EL (cell line): ENCODE results near the gene ITK.
A peak's percentile ranks its signal among the peaks of the same experiment; 100 is the strongest.

Experiments
- DNase-seq: peaks from one replicate; pipeline ENCODE4 v3.0.0-alpha.2; 2016

The ITK gene

DNA sequence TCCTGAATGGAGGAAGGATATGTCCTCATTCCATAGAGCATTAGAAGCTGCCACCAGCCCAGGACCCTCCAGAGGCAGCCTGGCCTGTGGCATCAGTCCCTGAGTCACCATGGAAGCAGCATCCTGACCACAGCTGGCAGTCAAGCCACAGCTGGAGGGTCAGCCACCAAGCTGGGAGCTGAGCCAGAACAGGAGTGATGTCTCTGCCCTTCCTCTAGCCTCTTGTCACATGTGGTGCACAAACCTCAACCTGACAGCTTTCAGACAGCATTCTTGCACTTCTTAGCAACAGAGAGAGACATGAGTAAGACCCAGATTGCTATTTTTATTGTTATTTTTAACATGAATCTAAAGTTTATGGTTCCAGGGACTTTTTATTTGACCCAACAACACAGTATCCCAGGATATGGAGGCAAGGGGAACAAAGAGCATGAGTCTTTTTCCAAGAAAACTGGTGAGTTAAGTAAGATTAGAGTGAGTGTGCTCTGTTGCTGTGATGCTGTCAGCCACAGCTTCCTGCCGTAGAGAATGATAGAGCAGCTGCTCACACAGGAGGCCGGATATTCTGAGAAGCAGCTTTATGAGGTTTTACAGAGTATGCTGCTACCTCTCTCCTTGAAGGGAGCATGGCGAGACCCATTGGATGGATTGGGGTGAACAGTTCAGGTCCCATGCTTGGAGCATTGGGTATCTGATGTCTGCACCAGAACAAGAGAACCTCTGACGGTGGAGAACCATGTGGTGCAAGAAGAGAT, 72.2 kb downstream of the ITK start:
- peak; percentile 11 for DNase-seq

DNA sequence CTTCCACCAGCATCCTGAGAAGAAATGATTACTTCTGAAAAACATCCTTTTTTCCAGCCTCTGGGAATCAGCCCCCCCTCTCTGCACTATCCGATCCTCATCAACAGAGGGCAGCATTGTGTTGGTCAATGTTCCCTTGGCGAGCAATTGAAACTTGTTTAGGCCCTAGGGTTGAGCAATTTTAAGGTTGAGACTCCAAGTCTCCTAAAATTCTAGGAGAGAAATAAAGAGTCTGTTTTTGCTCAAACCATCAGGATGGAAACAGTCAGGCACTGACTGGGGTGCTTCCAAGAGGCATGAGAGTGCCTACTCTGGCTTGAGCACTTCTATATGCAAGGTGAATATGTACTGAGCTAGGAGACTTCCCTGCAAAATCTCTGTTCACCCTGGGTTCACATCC, 72.9 kb downstream of the ITK start:
- DNase-seq, result peak; percentile 54

DNA sequence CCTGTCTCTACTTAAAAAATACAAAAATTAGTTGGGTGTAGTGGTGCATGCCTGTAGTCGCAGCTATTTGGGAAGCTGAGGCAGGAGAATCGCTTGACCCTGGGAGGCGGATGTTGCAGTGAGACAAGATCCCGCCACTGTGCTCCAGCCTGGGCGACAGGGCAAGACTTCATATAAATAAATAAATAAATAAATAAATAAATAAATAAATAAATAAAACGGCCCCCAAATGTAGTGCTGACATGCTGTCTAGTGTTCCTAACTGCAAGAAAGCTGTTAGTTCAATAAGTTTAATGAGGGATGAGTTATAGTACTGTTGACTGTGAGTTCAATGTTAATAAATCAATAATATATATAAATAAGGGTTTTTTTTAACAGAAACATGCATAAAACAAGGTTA, 77.8 kb downstream of the ITK start:
- no peak for DNase-seq

DNA sequence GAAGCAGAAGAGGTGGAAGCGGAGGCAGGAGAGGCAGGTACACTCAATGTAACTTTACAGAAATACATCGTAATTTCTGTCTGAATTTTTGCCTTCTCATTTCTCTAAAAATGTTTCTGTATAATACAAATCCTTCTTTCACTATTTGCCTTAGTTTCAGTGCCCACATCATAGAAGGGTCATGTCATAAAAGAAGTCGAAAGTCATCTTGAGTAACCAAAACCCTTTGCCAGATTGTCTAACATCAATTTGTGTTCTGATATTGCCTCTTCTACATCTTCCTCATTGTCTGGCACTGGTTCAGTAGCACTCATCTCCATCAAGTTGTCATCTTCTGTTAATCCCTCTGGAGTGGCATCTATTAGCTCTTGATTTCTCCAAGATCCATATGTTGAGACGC, 79.1 kb downstream of the ITK start:
- no peak for DNase-seq

DNA sequence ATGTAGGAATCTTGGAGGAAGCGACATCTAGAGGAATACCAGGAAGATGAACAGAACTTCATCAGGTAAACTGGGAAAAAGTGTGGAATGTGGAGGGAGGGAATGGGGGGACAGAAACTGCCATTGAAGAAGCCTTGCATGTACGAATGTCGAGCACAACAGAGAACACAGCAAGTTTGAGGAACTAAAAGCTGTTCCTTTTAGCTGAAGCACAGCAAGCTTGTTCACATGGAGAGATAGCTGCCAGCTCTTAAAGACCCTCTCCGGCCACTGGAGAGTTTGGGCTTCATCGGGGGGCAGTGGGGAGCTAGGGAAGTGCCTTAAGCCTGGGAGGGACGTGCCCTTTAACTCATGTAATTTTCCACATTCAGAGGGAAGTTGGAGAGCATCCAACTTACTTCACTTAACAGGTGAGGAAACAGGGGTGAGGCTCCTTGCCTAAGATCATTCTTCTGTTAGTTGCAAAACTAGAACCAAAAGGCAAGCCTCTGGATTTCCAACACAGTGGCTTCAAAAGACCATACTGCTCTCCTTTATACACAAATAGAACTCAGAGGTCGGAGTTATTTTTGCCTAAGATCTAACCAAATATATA, 83.0 kb downstream of the ITK start:
- DNase-seq, result no peak

DNA sequence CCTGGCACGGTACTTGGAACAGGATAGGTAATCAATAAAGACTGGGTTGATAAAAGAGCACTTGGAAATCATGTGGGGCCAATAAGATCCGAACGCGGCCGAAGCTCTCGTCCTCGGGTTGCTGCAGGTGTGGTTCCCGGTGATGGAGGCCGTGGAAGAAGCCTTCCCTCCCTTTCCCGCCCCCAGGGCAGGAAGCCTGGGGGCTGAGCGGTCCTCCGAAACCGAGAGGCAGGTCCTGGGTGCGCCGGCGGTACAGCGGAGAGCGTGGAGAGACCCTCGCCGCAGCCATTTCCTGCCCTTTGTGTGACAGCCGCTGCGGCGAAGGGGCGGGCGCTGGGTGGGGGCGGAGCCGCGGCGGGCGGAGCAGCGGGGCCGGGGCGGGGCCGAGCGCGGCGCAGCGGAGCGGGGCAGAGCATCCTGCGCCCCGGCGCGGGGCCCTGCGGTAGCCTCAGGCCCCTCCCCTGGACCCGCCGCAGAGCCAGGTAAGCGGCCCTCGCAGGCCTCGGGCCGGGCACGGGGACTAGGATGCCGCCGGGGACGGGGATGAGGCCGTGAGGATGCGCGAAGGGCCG, 85.2 kb downstream of the ITK start, which contains the start of gene CYFIP2:
Gene CYFIP2, plus strand, starts transcription at position 410 of the 572 bp plus-strand sequence. CDS start 19,239 bp downstream, outside the sequence.
- peak; percentile 50 for DNase-seq

DNA sequence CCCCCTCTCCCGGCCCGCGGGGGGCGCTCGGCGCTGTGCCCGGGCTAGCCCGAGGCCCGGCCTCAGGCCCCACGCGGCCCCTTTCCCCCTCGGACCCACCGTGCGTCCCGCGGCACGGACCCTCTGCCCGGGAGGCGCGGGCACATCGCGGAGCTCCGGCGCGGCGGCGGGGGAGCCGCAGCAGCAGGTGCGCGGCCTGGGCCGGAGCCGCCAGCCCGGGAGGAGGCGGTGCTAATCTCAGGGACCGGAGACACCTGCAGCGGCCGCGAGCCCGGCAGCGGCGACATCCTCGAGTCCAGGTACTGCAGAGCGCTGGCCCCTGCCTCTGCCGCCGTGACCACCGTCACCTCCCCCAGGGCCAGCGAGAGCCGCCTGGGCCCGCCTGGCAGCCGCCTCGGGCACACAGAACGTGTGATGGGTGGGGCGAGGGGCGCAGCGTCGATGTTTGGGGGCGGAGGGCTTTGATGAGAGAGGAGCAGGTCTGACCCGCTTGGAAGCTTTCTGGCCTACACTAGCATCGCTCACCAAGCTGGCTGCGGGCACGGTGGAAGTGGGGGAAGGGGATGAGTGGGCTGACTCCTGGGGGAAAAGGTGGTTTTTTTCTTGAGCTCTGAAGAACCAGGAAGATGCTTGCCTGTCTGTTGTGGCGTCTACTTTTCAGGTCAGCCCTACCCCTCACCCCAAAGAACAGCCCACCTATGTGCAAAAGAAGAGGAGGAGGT, 85.8 kb downstream of the ITK start:
- no peak for DNase-seq

DNA sequence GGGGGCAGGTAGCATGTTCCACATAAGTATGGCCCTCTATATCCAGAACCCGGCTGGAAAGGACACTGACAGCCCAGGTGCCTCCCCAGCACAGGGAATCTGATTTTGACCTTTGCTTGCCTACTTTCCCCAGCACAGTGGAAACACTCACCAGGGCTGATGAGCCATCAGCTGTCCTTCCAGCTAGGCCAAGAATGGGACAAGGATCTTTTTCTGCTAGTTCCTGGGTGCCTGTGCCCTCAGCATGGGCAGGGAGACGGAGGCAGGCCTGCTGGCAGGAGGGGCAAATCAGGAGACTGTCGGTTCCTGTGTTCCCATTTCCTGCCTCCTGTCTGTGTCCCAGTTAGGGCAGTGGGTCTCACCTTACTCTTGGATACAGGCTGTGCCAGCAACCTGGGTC, 86.4 kb downstream of the ITK start:
- DNase-seq, result no peak

DNA sequence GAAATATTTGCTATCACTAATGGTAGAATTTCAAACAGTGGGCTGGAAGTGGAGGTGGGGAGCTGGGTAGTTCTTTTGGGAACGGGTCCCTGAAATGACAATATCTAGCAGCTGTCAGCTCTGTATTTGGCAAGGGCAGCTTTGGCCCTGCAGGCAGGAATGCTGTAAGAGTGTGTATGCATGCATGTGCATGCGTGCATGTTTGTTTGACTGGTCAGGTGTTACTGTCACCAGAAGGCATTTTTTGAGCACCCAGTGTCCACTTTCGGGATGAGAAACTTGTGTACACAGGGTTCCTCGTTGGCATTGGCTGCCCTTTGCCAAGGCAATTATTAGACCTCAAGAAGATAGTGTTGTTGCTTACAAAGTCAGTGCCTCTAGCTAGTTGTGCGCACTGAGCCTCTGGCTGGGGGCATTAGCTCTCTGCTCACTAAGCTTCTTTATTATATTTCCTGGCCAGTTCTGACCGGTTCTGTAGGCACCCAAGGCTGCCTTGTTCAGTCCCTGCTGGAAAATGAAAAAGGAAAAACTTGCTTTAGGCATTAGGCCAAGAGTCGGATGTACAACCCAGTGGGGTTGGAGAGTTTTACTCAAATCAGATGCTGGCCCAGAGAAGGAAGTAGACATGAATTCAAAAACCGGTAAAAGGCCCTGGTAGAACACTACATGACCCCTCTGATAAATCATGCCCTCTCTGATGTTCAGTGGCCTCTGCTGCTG, 87.3 kb downstream of the ITK start:
- no peak for DNase-seq

DNA sequence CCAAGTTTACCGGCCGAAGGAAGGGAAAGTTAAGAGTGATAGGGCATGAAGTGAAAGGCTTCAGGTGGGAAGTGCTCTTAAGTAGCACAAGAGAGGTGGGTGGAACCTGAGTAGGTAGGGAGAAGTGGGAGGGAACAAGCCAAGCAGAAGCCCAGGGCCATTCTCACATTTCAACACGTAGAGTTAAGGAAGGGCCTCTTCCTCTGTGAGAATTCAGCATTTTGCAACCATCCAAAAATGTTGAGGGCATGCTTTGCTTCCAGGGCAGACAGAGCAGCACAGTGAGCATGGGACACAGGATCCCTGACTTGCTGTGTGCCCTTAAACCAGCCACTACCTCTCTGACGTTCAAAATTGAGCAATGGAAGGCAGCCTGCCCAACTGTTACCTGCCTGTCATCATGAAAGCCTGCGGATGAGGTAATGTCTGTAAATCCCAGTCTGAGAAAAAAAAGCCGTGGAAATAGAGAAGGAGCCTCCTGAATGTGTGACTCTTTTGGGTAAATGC, 88.6 kb downstream of the ITK start:
- no peak for DNase-seq

DNA sequence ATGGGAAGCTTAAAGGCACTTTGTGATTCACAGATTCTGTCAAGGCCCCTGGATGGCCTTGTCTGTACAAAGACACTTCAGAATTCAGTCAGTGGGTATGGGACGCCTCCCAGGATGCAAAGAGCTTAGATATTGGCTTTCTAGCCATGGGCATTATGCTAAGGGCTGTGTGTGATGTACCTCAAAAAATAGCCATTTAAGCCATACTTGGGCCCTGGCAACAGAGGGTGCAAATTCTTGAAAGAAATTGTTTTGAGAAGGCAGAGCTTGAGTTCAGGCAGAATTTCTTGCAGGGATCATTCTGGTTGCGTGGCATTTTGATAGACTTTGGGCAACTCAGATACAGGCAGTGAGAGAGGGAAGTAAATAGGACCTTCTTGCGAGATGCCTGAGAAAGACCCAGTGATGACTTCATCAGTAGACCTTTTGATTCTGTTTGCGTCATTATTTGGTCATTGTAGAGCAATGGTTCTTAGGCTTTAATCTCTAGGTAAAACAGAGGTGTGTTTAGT, 89.2 kb downstream of the ITK start:
- no peak for DNase-seq

DNA sequence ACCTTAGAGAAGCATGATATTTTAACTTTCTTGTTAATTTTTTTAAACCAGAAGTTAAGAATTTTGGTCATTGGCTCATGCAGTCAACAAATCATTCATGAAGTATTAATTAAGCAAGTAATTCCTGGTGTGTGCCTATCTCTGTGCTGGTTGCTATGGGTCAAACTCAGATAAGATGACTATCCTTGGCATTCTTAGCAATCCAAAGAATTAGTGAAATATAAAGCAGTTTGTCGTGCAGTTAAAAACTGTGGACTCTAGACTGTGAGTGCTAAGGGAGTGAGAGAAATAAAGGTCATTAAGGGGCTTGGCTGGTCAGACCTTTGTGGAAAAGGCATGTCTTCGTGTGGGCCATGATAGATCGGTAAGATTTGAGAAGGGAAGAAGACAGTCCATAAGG, 90.1 kb downstream of the ITK start:
- no peak for DNase-seq

DNA sequence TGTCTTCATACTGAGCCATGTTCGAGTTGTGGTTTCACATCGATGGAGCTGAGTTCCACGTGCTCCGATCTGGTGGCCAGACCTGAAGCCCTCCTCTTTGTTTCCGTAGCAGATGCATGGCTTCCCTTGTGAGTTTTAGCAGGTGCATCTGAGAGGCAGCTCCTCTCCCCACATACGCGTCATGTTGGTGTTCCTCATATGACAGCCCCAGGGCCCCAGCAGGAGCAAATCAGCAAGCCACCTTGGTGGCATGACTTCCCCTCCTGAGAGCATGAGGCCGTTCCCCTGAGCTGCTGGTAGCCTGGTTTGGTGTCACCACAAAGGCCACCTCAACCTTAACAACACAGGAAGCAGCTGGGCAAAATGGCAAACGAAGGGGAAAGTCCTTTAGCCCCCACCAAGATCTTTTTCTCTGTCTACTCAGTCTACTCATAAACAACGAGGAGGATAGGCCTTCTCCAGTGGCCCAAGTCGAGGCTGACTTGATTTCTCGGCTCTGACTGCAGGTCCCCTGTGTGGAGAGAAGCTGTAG, 91.2 kb downstream of the ITK start:
- DNase-seq, result no peak

DNA sequence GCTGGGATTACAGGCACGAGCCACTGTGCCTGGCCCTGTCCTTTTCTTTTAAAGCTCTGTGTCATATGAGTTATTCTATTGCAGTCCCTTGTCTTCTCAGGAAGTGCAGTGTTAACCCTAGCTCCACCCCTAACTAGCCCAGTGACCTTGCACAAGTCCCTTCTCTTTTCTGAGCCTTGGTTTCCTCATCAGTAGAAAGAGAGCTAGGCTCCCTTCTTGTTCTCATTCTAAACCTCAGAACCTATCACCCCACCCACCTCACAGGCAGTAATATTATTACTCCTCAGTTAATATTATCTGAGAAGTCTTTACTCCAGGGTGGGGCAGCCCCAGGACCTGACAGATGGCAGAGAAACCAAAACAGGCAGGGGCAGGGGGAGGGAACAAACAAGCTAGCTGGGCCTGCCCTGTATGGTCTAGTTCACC, 92.5 kb downstream of the ITK start:
- no peak for DNase-seq

DNA sequence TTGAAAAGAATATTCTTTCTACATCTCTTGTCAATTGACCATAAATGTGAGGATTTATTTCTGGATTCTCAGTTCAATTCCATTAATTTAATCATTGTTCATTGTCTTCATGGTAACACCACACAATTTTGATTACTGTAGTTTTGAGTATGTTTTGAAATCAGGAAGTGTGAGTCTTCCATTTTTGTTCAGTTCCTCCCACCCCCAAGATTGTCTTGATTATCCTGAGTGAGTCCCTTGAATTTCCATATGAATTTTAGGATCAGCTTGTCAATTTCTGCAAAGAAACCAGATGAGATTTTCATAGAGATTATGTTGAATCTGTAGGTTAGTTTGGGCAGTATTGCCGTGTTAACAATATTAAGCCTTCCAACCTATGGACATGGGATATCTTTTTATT, 94.8 kb downstream of the ITK start:
- DNase-seq, result no peak

DNA sequence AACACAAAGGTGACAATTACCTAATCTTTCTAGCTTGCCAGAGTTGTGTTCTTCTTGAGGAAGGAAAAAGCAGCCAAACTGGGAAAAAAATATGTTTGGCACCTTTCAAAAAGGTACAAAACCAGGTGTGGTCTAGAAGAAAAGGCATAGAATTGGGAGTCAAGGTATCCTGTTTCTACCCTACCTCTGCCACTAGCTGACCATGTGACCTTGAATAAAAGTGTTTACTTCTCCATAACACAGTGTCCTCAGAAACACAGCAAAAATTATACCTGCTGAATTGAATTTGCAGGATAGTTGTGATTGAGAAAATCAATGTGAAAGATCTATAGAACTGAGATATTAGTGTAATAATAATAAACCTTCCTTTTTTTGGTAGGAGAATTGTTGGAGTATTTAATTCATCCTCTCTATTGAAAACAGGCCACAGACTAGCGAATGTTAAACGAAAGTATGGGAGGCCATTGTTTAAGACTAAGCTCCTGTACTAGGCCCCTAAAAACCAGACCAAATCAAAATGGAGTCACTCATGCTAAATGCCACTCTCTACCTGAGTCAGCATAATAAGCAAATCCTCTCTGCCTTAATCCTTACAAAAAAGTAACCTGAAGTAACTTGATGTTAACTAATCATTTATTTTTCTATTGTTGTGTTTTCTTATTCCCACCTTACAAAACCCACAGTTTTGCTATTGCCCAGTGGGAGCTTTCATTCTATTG, 97.8 kb downstream of the ITK start:
- DNase-seq, result no peak

DNA sequence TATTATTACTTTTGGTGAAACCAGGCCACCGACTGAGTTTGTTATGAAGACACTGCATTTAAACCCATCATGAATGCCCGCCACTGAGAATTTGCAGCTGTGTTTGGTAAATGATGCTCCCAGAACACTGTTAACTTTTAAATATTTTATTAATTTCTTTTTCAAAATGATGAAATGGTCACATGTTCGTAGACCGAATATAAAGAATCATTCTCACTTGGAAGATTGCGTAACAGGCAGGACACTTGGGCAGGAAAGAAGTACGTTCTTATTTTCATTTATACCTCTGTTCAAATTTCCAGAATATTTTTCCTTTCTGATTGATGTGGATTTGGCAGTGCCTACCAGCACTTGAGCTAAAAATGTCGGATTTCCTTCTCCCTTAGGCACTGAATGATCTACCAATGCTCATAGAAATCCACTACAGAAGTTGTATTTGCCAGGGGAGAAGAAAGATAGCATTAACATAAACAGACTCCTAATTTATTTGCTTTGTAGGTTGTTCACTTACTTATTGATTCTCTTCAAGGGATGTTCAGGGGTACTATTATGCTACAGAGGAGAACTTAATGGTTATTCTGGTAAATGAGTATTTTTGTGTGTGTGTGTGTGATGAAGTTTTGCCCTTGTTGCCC, 99.1 kb downstream of the ITK start:
- no peak for DNase-seq

DNA sequence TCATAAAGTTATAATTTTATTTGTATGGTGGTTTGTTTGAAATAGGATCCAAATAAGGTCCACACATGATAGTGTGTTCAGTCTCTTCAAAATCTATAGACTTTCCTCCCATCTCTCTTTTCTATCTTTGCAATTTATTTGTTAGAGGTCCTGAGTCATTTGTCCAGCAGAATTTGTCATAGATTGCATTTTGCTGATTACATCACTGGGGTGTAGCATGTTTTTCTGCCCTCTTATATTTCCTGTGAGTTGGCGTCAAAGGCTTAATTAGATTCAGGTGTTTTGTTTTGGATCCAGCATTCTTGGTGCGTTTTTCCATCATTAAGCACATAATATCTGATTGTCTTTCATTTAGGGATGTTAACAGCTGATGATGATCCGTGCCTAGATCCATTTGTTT, 100.3 kb downstream of the ITK start:
- DNase-seq, result peak; percentile 57

DNA sequence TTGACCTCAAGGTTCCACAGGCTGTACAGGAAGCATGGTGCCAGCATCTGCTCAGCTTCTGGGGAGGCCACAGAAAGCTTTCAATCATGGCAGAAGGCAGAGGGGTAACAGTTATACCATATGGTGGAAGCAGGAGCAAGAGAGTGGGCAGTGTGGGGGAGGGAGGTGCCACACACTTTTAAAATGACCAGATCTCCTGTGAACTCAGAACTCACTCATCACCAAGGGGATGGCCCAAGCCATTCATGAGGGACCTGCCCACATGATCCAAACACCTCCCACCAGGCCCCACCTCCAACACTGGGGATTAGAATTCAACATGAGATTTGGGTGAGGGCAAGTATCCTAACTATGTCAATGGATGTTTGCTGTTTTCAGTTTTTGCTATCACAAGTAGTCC, 101.5 kb downstream of the ITK start:
- DNase-seq, result no peak

DNA sequence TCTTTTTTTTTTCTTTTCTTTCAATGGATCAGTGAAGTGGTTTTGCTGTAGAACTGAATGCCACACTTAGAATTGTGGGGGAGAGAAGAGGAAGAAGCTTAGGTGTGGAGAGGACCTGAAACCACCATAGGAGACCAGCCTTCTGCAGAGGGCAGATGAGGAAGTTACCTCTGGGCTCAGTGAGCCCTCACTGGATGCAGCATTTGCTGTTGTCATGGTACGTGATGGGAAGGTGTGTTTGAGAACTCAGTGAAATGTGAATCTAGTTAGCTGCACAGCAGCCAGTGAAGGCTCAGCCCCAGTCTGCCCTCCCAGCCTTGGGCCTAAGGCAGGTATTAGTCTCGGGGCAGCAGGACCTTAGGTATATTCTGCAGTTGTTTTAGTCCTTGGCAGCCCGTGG, 102.8 kb downstream of the ITK start:
- no peak for DNase-seq
